Measurements from ENCODE around the gene PPA2. TPM values are rescaled to one million over a fixed set of nuclear protein-coding genes. Genes with fewer than 3 reads are reported as not detected.
A peak's percentile ranks its signal among the peaks of the same experiment; 100 is the strongest.

The PPA2 gene
- total RNA-seq, 1 experiment from 2014 or later, result 108 TPM

GRCh38 chr4:105357258-105357980 is 116.4 kb downstream of the PPA2 start:
- CTCF ChIA-PET, result no interaction called here

DNA sequence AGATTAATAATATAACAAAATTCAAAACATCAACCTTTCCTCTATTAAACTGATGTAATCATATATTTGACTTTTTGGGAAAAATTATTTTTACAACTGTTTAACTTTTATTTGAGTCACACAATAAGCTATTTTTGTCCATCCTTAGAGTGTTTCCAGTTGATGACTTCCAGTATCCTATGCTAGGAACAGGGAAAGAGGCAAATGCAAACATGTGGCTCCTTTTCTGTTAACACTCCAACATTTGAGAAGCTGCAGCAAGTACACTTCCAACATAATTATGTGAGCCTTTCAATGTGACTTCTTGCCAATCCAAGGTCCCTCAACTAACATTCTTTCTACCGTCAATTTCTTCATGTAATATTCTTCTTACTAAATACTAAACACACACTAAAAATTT is 117.7 kb downstream of the PPA2 start:
- no peak overlapping the region for H3K4me3 ChIP-seq (ENCODE audit: low read length)
- intact Hi-C loops (cut with micrococcal nuclease), result loop anchor here (10.0 kb wide), 1 partner anchor 211 kb away; the partner anchor contains the start of gene TET2
- H2AFZ ChIP-seq (ENCODE audit: low read length), result no peak overlapping the region
- H3F3A ChIP-seq (ENCODE audit: low read length, unreplicated experiment), result no peaks in the 10 kb centered on the region
- no peak overlapping the region for H3K4me2 ChIP-seq (ENCODE audit: low read length)
- no peak overlapping the region for H3K27ac ChIP-seq (ENCODE audit: low read length)
- CTCF ChIA-PET, result no interaction called here
- no peaks in the 10 kb centered on the region for H3K4me1 ChIP-seq (ENCODE audit: insufficient read depth, low read length)
- H3K9ac ChIP-seq (ENCODE audit: low read length), result no peak overlapping the region
- POLR2A ChIA-PET (ENCODE audit: unreplicated experiment), result interaction anchor here (0.7 kb wide), 1 partner anchor 130 kb away, joined by 6 read pairs; no protein-coding TSS in a partner anchor
- no peaks in the 10 kb centered on the region for H3K9me2 ChIP-seq (replicated peaks; ENCODE audit: low read length)
- DNase-seq (no peak), ATAC-seq (peak; percentile 84)
- no peaks in the 10 kb centered on the region for H3K9me3 ChIP-seq (ENCODE audit: low read length)
- no peaks in the 10 kb centered on the region for H4K20me1 ChIP-seq (ENCODE audit: low read length)
- no peaks in the 10 kb centered on the region for H3K79me2 ChIP-seq (ENCODE audit: low read length)
- no peaks in the 10 kb centered on the region for H3K27me3 ChIP-seq (ENCODE audit: low read length)
- no TSS peak for BruUV-seq (replicated peaks)
- TF ChIP-seq EZH2phosphoT487 (IDR thresholded peaks at IDR 0.05; ENCODE audit: borderline replicate concordance, low read length), result no peak
- TF ChIP-seq, protein P1, sequence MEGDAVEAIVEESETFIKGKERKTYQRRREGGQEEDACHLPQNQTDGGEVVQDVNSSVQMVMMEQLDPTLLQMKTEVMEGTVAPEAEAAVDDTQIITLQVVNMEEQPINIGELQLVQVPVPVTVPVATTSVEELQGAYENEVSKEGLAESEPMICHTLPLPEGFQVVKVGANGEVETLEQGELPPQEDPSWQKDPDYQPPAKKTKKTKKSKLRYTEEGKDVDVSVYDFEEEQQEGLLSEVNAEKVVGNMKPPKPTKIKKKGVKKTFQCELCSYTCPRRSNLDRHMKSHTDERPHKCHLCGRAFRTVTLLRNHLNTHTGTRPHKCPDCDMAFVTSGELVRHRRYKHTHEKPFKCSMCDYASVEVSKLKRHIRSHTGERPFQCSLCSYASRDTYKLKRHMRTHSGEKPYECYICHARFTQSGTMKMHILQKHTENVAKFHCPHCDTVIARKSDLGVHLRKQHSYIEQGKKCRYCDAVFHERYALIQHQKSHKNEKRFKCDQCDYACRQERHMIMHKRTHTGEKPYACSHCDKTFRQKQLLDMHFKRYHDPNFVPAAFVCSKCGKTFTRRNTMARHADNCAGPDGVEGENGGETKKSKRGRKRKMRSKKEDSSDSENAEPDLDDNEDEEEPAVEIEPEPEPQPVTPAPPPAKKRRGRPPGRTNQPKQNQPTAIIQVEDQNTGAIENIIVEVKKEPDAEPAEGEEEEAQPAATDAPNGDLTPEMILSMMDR (conservative IDR thresholded peaks at IDR 0.05; ENCODE audit: low read depth, low read length), result no peak
- TF ChIP-seq EZH2 (IDR thresholded peaks at IDR 0.05; ENCODE audit: low read length, unreplicated experiment), result no peak
- H3K36me3 ChIP-seq (ENCODE audit: low read depth, low read length), result no peaks in the 10 kb centered on the region

More at GRCh38 chr4:105357258-105357980, 116.4 kb downstream of the PPA2 start:
- Histone ChIP-seq H3K36me3 (ENCODE audit: low read depth, low read length) (no peaks in the 10 kb centered on the region), H3K79me2 (ENCODE audit: low read length) (no peaks in the 10 kb centered on the region), H2AFZ (ENCODE audit: low read length) (no peak overlapping the region), H3K27me3 (ENCODE audit: low read length) (no peaks in the 10 kb centered on the region), H3F3A (ENCODE audit: low read length, unreplicated experiment) (no peaks in the 10 kb centered on the region), H3K4me1 (ENCODE audit: insufficient read depth, low read length) (no peaks in the 10 kb centered on the region), H3K4me3 (ENCODE audit: low read length) (no peak overlapping the region), H3K4me2 (ENCODE audit: low read length) (no peak overlapping the region), H4K20me1 (ENCODE audit: low read length) (no peaks in the 10 kb centered on the region), H3K9me3 (ENCODE audit: low read length) (no peaks in the 10 kb centered on the region), H3K9ac (ENCODE audit: low read length) (no peak overlapping the region), H3K9me2 (replicated peaks; ENCODE audit: low read length) (no peaks in the 10 kb centered on the region), H3K27ac (ENCODE audit: low read length) (no peak overlapping the region)
- ATAC-seq (no peak), DNase-seq (no peak)
- no TSS peak for BruUV-seq (replicated peaks)
- POLR2A ChIA-PET (ENCODE audit: unreplicated experiment), result no interaction called here
- TF ChIP-seq EZH2phosphoT487 (IDR thresholded peaks at IDR 0.05; ENCODE audit: borderline replicate concordance, low read length) (no peak), EZH2 (IDR thresholded peaks at IDR 0.05; ENCODE audit: low read length, unreplicated experiment) (no peak)
- TF ChIP-seq, protein P1 (conservative IDR thresholded peaks at IDR 0.05; ENCODE audit: low read depth, low read length), result no peak
- intact Hi-C loops (cut with micrococcal nuclease), result loop anchor here (10.0 kb wide), 1 partner anchor 213 kb away; the partner anchor contains the start of gene TET2

DNA sequence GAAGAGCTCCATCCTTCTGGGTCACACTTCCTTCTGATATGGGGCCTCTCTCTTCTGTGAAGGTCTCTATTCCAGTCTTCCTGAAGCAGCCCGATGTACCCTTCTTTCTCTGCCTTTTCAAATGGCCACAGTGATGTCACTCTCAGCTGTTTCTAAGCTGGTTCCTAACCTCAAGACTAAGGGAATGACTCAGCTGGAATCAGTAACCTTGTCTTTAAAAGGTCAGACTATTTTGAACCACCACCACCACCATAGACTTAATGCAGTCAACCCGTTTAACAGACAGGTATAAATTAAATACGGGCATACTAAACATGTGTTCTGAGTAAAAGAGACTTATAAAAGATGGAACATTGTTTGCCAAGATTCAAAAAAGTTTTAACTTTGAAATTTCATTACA is 121.0 kb downstream of the PPA2 start:
- no peak for DNase-seq
- H3K4me2 ChIP-seq (ENCODE audit: low read length), result no peak overlapping the region
- H3K9ac ChIP-seq (ENCODE audit: low read length), result no peak overlapping the region
- H3K4me3 ChIP-seq (ENCODE audit: low read length), result no peak overlapping the region
- no peak overlapping the region for H2AFZ ChIP-seq (ENCODE audit: low read length)
- H3F3A ChIP-seq (ENCODE audit: low read length, unreplicated experiment), result no peaks in the 10 kb centered on the region
- ChIA-PET CTCF (no interaction called here), POLR2A (ENCODE audit: unreplicated experiment) (no interaction called here)
- H3K9me3 ChIP-seq (ENCODE audit: low read length), result no peaks in the 10 kb centered on the region
- H3K27ac ChIP-seq (ENCODE audit: low read length), result no peak overlapping the region
- no peaks in the 10 kb centered on the region for H3K27me3 ChIP-seq (ENCODE audit: low read length)
- H4K20me1 ChIP-seq (ENCODE audit: low read length), result no peaks in the 10 kb centered on the region
- BruUV-seq (replicated peaks), result no TSS peak
- intact Hi-C loops (cut with micrococcal nuclease), result loop anchor here (10.0 kb wide), 1 partner anchor 208 kb away; the partner anchor contains the start of gene TET2
- no peaks in the 10 kb centered on the region for H3K4me1 ChIP-seq (ENCODE audit: insufficient read depth, low read length)
- H3K36me3 ChIP-seq (ENCODE audit: low read depth, low read length), result no peaks in the 10 kb centered on the region
- no peak for ATAC-seq
- H3K9me2 ChIP-seq (replicated peaks; ENCODE audit: low read length), result no peaks in the 10 kb centered on the region
- no peaks in the 10 kb centered on the region for H3K79me2 ChIP-seq (ENCODE audit: low read length)
- TF ChIP-seq EZH2phosphoT487 (IDR thresholded peaks at IDR 0.05; ENCODE audit: borderline replicate concordance, low read length), result no peak
- TF ChIP-seq, protein P1 (conservative IDR thresholded peaks at IDR 0.05; ENCODE audit: low read depth, low read length), result no peak
- TF ChIP-seq EZH2 (IDR thresholded peaks at IDR 0.05; ENCODE audit: low read length, unreplicated experiment), result no peak
